ENCODE measurements around the gene CDH4. TPM values are rescaled to one million over a fixed set of nuclear protein-coding genes. Genes with fewer than 3 reads are reported as not detected.

The CDH4 gene
- total and polyA plus RNA-seq, 2 of the 8 experiments (the other 6 are each of a cell fraction or from before 2014, with no cell fraction given) = 4.3 to 7.9 TPM

GRCh38 chr20:61434341-61434781, 182.3 kb downstream of the CDH4 start (continued):
- TF ChIP-seq SIN3A (conservative IDR thresholded peaks at IDR 0.05 in 1 of 2, IDR thresholded peaks at IDR 0.05 in 1 of 2; ENCODE audit: low read depth in 1 of 2, low read length in 2 of 2) = no peak
- TF ChIP-seq CTBP2 (IDR thresholded peaks at IDR 0.05; ENCODE audit: borderline replicate concordance, insufficient read depth, insufficient read length, low read length) = no peak
- TF ChIP-seq BACH1 (IDR thresholded peaks at IDR 0.05; ENCODE audit: low read length) = no peak
- no peak for TF ChIP-seq BRCA1 (IDR thresholded peaks at IDR 0.05; ENCODE audit: low read depth, low read length)
- no peak for TF ChIP-seq RFX5 (IDR thresholded peaks at IDR 0.05; ENCODE audit: borderline replicate concordance, low read depth, low read length)
- TF ChIP-seq BCL11A (IDR thresholded peaks at IDR 0.05; ENCODE audit: low read depth in 2 of 2, low read length in 2 of 2) = no peak
- TF ChIP-seq USF2 (IDR thresholded peaks at IDR 0.05; ENCODE audit: low read length) = no peak
- TF ChIP-seq CTCF (IDR thresholded peaks at IDR 0.05; ENCODE audit: control extremely low read depth in 1 of 3, insufficient read depth in 1 of 3, low read depth in 1 of 3, low read length in 3 of 3) = no peak

All from H1 (cell line).